ENCODE measurements around the gene ANKRD63.

- TF ChIP-seq CTCF (conservative IDR thresholded peaks at IDR 0.05 in 1 of 2, IDR thresholded peaks at IDR 0.05 in 1 of 2; ENCODE audit: low read depth in 1 of 2, low read length in 2 of 2) (no peak), EZH2 (IDR thresholded peaks at IDR 0.05; ENCODE audit: low read length, missing control alignments) (no peak)
Measured at GRCh38 chr15:40255033-40255432, 27.8 kb downstream of the ANKRD63 start.

Data from fibroblast of lung (primary cell).